KMS-11 (cell line): Measurements from ENCODE around the gene BAD.
A peak's percentile ranks its signal among the peaks of the same experiment; 100 is the strongest.

Experiments
- H2AFZ ChIP-seq: fragments of 200-600 bp; sonication (generic); 2 replicates; pipeline ENCODE4 v1.6.1; 2016; ENCODE audit warnings: antibody characterized with exemption, mixed run types, low read depth
- H3K27ac ChIP-seq: fragments of 200-600 bp; sonication (generic); 2 replicates; pipeline ENCODE4 v1.6.1; 2016; ENCODE audit warnings: mild to moderate bottlenecking, mixed run types
- H3K27me3 ChIP-seq: fragments of 200-600 bp; sonication (generic); 2 replicates; pipeline ENCODE4 v1.6.1; 2017; ENCODE audit warnings: mild to moderate bottlenecking, low read depth, mixed run types, moderate library complexity; ENCODE audit not compliant: insufficient read depth
- H3K36me3 ChIP-seq: fragments of 200-600 bp; sonication (generic); 2 replicates; pipeline ENCODE4 v1.6.1; 2017; ENCODE audit warnings: mild to moderate bottlenecking, mixed run types; ENCODE audit not compliant: insufficient read depth
- H3K4me1 ChIP-seq: fragments of 200-600 bp; sonication (generic); 2 replicates; pipeline ENCODE4 v1.6.1; 2016; ENCODE audit warnings: mild to moderate bottlenecking, low read depth, mixed run types; ENCODE audit not compliant: poor library complexity, severe bottlenecking
- H3K4me2 ChIP-seq: fragments of 200-600 bp; sonication (generic); 2 replicates; pipeline ENCODE4 v1.7.0; 2016; ENCODE audit warnings: mild to moderate bottlenecking, mixed run types
- H3K4me3 ChIP-seq: fragments of 200-600 bp; sonication (generic); IDR thresholded peaks from 2 replicates; pipeline ENCODE4 v1.6.1; 2017; ENCODE audit warnings: low read depth, low read length, mixed read lengths; ENCODE audit not compliant: insufficient read depth
- H3K79me2 ChIP-seq: fragments of 200-600 bp; sonication (generic); 2 replicates; pipeline ENCODE4 v1.6.1; 2016; ENCODE audit warnings: low read depth, mixed run types; ENCODE audit not compliant: insufficient read depth
- H3K9ac ChIP-seq: fragments of 200-600 bp; sonication (generic); 2 replicates; pipeline ENCODE4 v1.6.1; 2016; ENCODE audit warnings: mild to moderate bottlenecking, mixed run types
- H4K20me1 ChIP-seq: fragments of 200-600 bp; sonication (generic); 2 replicates; pipeline ENCODE4 v1.6.1; 2016; ENCODE audit warnings: mild to moderate bottlenecking, mixed run types; ENCODE audit not compliant: insufficient read depth
- CTCF ChIP-seq: fragments of 200-600 bp; sonication (generic); conservative IDR thresholded peaks from 2 replicates; pipeline ENCODE4 v1.6.1; 2017; ENCODE audit warnings: low read depth, mild to moderate bottlenecking, antibody characterized with exemption, low read length, moderate library complexity, mixed read lengths

The BAD gene

GRCh38 chr11:64305691-64306562 is 21.5 kb upstream of the BAD start:
- peak overlapping the region; percentile 37 for H2AFZ ChIP-seq

GRCh38 chr11:64305075-64305690 is 20.7 kb upstream of the BAD start, which contains the start of gene ESRRA:
Gene ESRRA, plus strand, starts transcription at chr11:64305524. Its CDS starts 1,656 bp downstream, at chr11:64307180.
- H3K27me3 ChIP-seq = peaks cover 6% of the 10 kb centered on the region
- no peak within 1 kb of the TSS for H3K4me3 ChIP-seq
- peaks cover 52% of the 10 kb centered on the region for H3K4me1 ChIP-seq
- H3K36me3 ChIP-seq = no peaks in the 10 kb centered on the region
- no peaks in the 10 kb centered on the region for H4K20me1 ChIP-seq
- peak within 1 kb of the TSS; percentile 90 for H3K4me2 ChIP-seq
- no peak for TF ChIP-seq CTCF
- H3K79me2 ChIP-seq = peaks cover 26% of the 10 kb centered on the region
- peak within 1 kb of the TSS; percentile 98 for H3K9ac ChIP-seq
- H3K27ac ChIP-seq = peak within 1 kb of the TSS; percentile 100
- H2AFZ ChIP-seq = peak within 1 kb of the TSS; percentile 77

More at GRCh38 chr11:64305691-64306562, 21.5 kb upstream of the BAD start:
- peaks cover 33% of the 10 kb centered on the region for H3K79me2 ChIP-seq
- peak; percentile 47; the same call in 1 of the 2 replicates for TF ChIP-seq CTCF
- peak overlapping the region; percentile 75 for H3K27ac ChIP-seq
- H3K27me3 ChIP-seq = no peaks in the 10 kb centered on the region; the same call in 1 of the 2 replicates
- peak overlapping the region; percentile 90 for H3K4me2 ChIP-seq
- H3K9ac ChIP-seq = peak overlapping the region; percentile 76
- H3K4me1 ChIP-seq = peaks cover 48% of the 10 kb centered on the region
- no peaks in the 10 kb centered on the region for H4K20me1 ChIP-seq
- H3K36me3 ChIP-seq = no peaks in the 10 kb centered on the region
- H3K4me3 ChIP-seq = no peak overlapping the region

GRCh38 chr11:64304316-64305072 is 20.0 kb upstream of the BAD start:
- Histone ChIP-seq H3K79me2 (peaks cover 26% of the 10 kb centered on the region), H3K4me3 (no peak overlapping the region), H3K27me3 (peaks cover 12% of the 10 kb centered on the region), H3K4me2 (peak overlapping the region; percentile 77), H4K20me1 (no peaks in the 10 kb centered on the region), H3K4me1 (peaks cover 46% of the 10 kb centered on the region), H3K9ac (peak overlapping the region; percentile 98), H3K36me3 (no peaks in the 10 kb centered on the region), H2AFZ (peak overlapping the region; percentile 77), H3K27ac (peak overlapping the region; percentile 100)
- TF ChIP-seq CTCF = peak; percentile 94

- no peak overlapping the region for H3K4me3 ChIP-seq
- H3K36me3 ChIP-seq = no peaks in the 10 kb centered on the region
- H3K4me1 ChIP-seq = peaks cover 41% of the 10 kb centered on the region
- H3K27me3 ChIP-seq = peaks cover 14% of the 10 kb centered on the region
- no peaks in the 10 kb centered on the region for H4K20me1 ChIP-seq
- TF ChIP-seq CTCF = no peak
- peak overlapping the region; percentile 100 for H3K27ac ChIP-seq
- peak overlapping the region; percentile 98; the same call in 1 of the 2 replicates for H3K9ac ChIP-seq
- H2AFZ ChIP-seq = peak overlapping the region; percentile 77; the same call in 1 of the 2 replicates
- H3K4me2 ChIP-seq = peak overlapping the region; percentile 77
- peaks cover 24% of the 10 kb centered on the region for H3K79me2 ChIP-seq
Measured at GRCh38 chr11:64304032-64304315, 19.5 kb upstream of the BAD start.
